ENCODE measurements around the gene PHKB. TPM values are rescaled to one million over a fixed set of nuclear protein-coding genes. Genes with fewer than 3 reads are reported as not detected.

The PHKB gene
- polyA plus RNA-seq, 1 donor from 2014 or later = 99.5 TPM

GRCh38 chr16:47416869-47417268, 44.3 kb upstream of the PHKB start:
- Histone ChIP-seq H3K9me3 (ENCODE audit: low read length) (no peaks in the 10 kb centered on the region), H3K79me2 (replicated peaks; ENCODE audit: insufficient read depth, low read length) (no peaks in the 10 kb centered on the region), H3K9ac (ENCODE audit: low read length) (no peak overlapping the region), H3K4me3 (ENCODE audit: low read length) (no peak overlapping the region), H2AFZ (ENCODE audit: low read depth, low read length) (no peak overlapping the region), H3K9me2 (ENCODE audit: insufficient read depth, low read length) (no peaks in the 10 kb centered on the region), H3K27me3 (ENCODE audit: insufficient read depth, low read depth, low read length) (no peaks in the 10 kb centered on the region), H4K20me1 (ENCODE audit: insufficient read depth) (no peaks in the 10 kb centered on the region), H3K4me2 (ENCODE audit: low read length) (no peak overlapping the region), H3K27ac (ENCODE audit: low read length) (peak overlapping the region; percentile 14), H3K36me3 (ENCODE audit: insufficient read depth, low read length) (no peaks in the 10 kb centered on the region), H3F3A (ENCODE audit: insufficient read depth, low read length, poor library complexity, severe bottlenecking) (no peaks in the 10 kb centered on the region)
- no peak for TF ChIP-seq TAF1 (IDR thresholded peaks at IDR 0.05; ENCODE audit: low read depth)
- peak; percentile 54 for TF ChIP-seq POLR2AphosphoS5 (IDR thresholded peaks at IDR 0.05)
- TF ChIP-seq EP300 (conservative IDR thresholded peaks at IDR 0.05; ENCODE audit: poor library complexity, severe bottlenecking) = peak; percentile 92
- TF ChIP-seq MXI1 (conservative IDR thresholded peaks at IDR 0.05; ENCODE audit: poor library complexity, severe bottlenecking) = no peak

GRCh38 chr16:47424846-47425245, 36.3 kb upstream of the PHKB start:
- no peaks in the 10 kb centered on the region for H3K79me2 ChIP-seq (replicated peaks; ENCODE audit: insufficient read depth, low read length)
- H3K4me2 ChIP-seq (ENCODE audit: low read length) = no peak overlapping the region

More at GRCh38 chr16:47424846-47425245, 36.3 kb upstream of the PHKB start:
- Histone ChIP-seq H2AFZ (ENCODE audit: low read depth, low read length) (no peak overlapping the region), H3K27me3 (ENCODE audit: insufficient read depth, low read depth, low read length) (no peaks in the 10 kb centered on the region), H3K36me3 (ENCODE audit: insufficient read depth, low read length) (peaks cover 9% of the 10 kb centered on the region), H3K9ac (ENCODE audit: low read length) (no peak overlapping the region), H4K20me1 (ENCODE audit: insufficient read depth) (no peaks in the 10 kb centered on the region), H3F3A (ENCODE audit: insufficient read depth, low read length, poor library complexity, severe bottlenecking) (no peaks in the 10 kb centered on the region), H3K9me2 (ENCODE audit: insufficient read depth, low read length) (no peaks in the 10 kb centered on the region), H3K9me3 (ENCODE audit: low read length) (no peaks in the 10 kb centered on the region), H3K4me3 (ENCODE audit: low read length) (no peak overlapping the region), H3K27ac (ENCODE audit: low read length) (no peak overlapping the region)
- TF ChIP-seq POLR2AphosphoS5 (IDR thresholded peaks at IDR 0.05) (no peak), MXI1 (conservative IDR thresholded peaks at IDR 0.05; ENCODE audit: poor library complexity, severe bottlenecking) (no peak), EZH2 (IDR thresholded peaks at IDR 0.05; ENCODE audit: borderline replicate concordance, insufficient read depth, low read length, poor library complexity, severe bottlenecking) (no peak), RAD21 (conservative IDR thresholded peaks at IDR 0.05) (no peak), CTCF (IDR thresholded peaks at IDR 0.05; ENCODE audit: poor library complexity, severe bottlenecking) (no peak), REST (IDR thresholded peaks at IDR 0.05; ENCODE audit: borderline replicate concordance) (no peak)
